ENCODE results near the gene C19orf85.
A peak's percentile ranks its signal among the peaks of the same experiment; 100 is the strongest.
"Not testable (repeated sequence)": the region's sequence is repeated elsewhere in the genome, so short reads cannot be mapped to it uniquely, and the experiment has no call there.

C19orf85 gene

DNA sequence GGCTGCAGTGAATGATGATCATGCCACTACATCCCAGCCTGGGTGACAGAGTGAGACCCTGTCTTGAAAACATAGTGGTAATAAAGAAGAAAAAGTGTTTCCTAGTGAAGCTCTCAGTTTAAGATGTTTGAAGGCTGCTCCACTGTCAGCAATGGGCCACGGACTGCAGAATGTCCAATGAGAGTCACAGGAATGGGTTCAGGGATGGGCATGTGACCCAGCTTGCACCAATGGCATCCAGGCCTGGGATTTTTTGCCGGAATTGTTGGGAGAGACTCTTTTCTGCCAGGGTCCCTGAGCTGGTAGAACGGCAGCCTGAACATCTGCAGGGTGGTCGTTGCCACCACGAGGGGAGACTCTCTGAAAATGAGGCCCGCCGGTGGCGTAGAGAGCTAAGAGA, 27.7 kb downstream of the C19orf85 start:
- DNase-seq: no peak

DNA sequence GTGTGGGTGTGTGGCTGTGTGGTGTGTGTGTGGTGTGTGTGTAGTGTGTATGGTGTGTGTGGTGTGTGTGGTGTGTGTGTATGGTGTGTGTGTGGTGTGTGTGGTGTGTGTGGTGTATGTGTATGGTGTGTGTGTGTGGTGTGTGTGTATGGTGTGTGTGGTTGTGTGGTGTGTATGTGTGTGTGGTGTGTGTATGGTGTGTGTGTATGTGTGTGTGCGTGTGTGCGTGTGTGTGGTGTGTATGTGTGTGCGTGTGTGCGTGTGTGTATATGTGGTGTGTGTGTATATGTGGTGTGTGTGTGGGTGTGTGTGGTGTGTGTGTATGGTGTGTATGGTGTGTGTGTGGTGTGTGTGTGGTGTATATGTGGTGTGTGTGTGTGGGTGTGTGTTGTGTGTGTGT, 29.5 kb downstream of the C19orf85 start:
- DNase-seq: no peak

DNA sequence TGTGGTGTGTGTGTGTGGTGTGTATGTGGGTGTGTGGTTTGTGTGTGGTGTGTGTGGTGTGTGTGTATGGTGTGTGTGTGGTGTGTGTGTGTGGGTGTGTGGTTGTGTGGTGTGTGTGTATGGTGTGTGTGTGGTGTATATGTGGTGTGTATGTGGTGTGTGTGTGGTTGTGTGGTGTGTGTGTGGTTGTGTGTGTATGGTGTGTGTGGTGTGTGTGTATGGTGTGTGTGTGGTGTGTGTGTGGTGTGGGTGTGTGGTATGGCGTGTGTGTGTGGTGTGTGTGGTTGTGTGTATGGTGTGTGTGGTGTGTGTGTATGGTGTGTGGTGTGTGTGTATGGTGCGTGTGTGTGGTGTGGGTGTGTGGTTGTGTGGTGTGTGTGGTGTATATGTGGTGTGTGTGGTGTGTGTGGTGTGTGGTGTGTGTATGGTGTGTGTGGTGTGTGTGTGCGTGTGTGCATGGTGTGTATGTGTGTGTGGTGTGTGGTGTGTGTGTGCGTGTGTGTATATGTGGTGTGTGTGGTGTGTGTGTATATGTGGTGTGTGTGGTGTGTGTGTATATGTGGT, 30.1 kb downstream of the C19orf85 start:
- DNase-seq: no peak

DNA sequence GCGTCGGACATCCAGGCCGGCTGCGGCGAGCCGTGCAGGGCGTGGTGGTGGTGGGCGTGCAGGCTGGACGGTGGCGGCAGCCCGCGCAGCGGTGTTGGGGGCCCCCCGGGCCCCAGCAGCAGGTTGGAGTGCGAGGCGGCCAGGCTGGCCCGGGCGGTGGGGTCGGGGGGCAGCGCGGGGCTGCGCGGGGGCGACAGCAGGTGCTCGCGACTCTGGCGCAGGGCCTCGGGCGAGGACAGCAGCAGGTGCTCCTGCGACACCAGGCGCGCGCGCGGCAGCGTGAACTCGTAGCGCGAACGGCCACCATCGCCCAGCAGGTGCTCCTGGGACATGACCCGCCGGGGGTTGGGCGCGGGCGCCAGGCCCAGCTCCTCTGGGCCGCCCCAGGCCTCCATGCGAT, 31.3 kb downstream of the C19orf85 start:
- no peak for DNase-seq

DNA sequence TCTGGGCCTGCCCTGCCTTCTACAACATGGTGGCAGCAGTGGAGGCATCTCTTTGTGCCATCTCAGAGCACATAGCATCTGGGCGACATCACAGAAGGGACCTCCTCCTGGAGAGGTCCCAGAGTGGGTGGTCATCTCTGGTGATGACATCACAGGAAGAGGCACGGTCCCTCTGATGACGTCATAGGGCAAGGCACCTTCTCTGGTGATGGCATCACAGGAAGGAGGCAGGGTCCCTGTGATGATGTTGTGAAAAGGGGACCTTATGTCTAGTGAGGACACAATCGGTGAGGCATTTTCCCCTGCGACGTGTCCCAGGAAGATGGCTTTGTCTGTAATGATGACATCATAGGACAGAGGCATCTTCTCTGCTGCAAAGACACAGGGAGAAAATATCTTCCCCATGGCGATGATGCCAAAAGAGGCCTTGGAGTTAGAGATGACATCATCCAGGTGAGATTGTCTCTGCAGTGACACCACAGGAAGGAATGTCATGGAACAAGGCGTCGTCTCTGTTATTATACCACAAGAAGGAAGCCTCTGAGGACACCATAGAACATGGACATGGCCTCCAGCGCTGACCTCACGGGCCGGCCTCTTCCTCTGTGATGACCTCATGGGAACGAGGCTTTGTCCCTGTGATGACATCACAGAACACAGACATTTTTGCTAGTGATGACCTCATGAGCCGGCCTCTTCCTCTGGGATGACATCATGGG, 32.2 kb downstream of the C19orf85 start:
- no peak for DNase-seq

DNA sequence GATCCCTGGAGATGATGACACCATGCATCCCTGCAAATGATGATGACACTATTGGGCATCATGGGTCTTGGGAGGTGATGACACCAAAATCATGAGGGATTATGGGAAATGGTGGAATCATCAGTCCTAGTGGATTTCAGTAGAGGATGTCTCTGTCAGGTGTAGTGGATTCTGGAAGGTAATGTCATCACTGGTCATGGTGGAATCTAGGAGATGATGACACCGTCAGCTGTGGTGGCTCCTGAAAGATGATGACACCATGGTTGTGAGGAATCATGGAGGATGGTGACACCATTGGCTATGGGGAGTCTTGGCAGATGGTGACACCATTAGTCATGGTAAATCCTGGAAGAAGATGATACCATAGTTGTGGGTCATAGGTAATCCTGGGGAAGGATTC, 33.4 kb downstream of the C19orf85 start:
- no peak for DNase-seq

DNA sequence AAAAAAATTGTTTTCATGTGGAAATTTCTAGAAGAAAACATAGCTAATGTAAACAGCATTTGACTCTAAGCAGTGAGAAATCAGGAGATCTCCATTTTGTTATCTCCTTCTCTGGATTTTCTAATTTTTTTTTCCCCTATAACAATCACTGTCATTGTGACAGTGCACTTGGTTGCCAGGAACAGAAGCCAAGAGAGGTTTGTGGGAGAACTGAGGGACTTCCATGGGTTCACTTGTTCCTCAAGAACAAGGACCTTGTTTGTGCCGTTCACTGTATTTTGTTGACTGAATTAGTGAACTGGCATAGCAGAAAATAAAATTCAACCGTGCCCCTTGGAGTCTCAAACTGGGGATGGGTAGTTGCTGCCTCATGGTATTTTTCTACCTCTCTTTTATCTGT, 38.5 kb downstream of the C19orf85 start:
- no peak for DNase-seq

DNA sequence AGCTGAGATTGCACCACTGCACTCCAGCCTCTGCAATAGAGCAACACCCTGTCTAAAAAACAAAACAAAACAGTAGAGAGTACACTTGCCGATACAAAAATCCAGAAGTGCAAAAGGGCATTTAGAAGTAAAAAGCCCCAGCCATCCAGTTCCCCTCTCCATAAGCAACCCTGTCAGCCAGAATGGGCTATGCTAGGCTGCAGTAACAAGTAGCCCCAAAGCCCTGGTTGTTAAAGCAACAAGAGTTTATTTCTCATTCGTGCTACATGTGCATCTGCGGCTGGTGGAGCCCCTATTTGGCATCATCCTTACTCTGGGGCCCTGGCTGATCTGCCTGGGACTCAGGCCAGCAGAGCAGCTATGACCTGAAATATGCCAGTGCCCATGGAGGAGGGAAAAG, 40.0 kb downstream of the C19orf85 start:
- DNase-seq: no peak

DNA sequence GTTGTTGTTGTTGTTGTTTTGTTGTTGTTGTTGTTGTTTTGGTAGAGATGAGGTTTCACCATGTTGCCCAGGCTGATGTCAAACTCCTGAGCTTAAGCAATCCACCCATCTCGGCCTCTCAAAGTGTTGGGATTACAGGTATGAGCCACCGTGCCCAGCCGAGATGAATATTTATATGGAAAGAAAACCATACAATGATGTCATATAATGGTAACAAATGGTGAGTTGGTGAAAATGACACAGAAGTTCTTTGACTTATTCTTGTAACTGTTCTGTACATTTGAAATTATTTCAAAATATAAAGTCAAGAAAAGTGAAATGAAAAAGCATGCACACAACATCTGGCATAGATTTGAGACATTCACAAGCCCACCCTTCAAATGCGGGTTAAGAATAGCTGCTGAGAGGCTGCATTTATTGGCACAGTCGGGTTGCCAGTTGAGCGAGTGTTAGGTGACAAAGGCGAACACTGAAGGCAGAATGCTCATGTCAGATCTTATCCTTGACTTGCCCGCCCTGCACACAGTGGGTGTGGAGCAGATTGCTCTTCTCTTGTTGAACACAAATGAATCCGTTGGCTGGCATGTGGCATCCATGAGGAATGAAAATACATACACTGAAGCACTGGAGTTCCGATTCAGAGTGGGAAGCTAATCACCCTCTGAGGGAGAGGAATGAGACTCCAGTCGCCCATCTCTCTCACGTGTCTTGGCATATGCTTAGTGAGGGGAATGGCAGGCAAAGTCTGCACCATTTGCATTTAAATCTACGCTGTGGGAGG, 41.1 kb downstream of the C19orf85 start:
- no peak for DNase-seq

DNA sequence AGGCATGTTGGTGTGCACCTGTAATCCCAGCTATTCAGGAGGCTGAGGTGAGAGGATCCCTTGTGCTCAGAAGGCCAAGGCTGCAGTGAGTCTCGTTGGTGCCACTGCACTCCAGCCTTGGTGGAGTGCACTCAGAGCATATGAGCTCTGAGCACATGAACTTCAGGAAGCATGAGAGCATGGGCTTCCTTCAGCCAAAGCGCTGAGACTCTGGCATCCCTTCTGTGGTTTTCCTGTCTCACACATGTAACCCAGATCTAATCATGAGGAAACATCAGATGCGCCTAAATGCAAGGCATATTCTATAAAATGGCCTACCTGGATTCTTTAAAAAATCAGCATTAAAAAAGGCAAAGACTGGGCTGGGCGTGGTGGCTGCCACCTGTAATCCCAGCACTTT, 43.3 kb downstream of the C19orf85 start:
- DNase-seq: not testable (repeated sequence)

DNA sequence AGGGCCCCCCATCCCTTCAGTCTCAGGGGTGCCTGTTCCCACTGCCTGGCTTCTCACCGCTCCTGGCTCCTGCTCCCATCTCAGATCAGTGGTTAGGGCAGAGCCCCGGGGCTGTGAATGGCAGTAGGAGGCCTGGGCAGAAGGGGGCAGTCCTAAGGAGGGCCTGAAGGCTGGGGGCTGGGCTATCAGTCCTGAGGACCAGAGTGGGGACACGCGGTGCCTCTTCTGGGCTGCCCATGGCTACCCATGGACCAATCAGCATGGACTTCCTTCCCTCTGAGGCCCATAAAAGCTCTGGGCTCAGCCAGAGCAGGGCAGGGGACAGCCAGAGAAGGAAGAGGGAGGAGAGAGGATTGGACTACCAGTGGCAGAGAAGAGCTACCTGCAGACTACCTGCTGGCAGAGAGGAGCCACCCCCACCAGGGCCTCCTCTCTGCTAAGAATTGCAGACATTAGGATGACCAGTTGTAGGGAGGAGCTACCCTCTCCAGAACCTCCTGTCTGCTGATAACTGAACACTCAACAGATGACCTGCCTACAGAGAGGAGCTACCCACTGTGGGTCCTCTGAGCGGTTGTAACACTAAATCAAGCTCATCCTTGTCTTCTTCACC, 44.8 kb downstream of the C19orf85 start:
- no peak for DNase-seq

DNA sequence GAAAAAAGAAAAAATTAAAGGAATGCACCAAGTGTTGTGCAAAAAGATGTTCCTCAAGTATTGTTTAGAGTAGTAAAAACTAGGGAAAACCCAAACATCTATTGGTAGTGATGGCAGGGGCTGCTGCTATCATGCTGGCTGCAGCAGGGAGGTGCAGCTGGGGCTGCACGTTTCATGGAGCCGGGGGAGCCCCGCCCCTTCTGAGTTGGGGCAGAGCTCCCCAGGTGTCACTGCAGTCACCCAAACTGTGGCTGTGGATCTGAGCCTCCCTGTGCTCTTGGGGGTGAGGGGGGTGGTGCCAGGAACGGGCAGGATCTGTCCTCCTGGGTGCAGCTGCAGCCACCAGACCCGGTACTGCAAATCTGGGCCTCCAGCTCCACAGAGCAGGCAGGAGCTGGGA, 45.4 kb downstream of the C19orf85 start:
- no peak for DNase-seq

DNA sequence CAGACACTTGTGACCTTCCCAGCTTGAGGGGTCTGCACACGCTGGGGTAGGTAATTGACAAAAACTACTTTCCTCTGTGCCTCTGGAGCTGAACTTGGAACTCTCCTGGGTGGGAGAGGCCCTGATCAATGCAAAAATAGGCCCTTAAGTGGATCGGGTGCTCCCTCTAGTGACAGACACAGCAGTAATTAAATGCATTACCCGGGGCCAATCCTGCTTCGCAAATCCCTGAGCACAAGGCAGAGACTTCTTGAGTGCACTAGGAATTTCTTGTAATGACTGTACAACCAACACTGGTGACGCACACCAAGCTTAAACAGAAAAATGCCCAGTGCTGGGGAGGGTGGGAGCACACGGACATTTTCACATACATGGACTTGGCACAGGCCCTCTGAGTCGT, 46.4 kb downstream of the C19orf85 start:
- peak; percentile 80 for DNase-seq

All from NCI-H146 (cell line).